Fibroblast of lung (primary cell): ENCODE measurements around the gene DNAJA4.

ENCODE experiments used
- CTCF ChIP-seq, 2 donors: IDR thresholded peaks in 1 of 2; conservative IDR thresholded peaks in 1 of 2; 1 replicate in 1 of 2; 2 replicates in 1 of 2; pipeline ENCODE4 v1.5.1; 2011 to 2012; ENCODE audit warnings: low read length in 2 of 2, control low read depth in 1 of 2, inconsistent platforms in 1 of 2, low read depth in 1 of 2, mild to moderate bottlenecking in 1 of 2
- EZH2 ChIP-seq: IDR thresholded peaks from 2 replicates; pipeline ENCODE4 v1.5.1; 2012; ENCODE audit warnings: low read length, control low read depth, mild to moderate bottlenecking; ENCODE audit errors: missing control alignments

- TF ChIP-seq CTCF (conservative IDR thresholded peaks at IDR 0.05 in 1 of 2, IDR thresholded peaks at IDR 0.05 in 1 of 2; ENCODE audit: low read depth in 1 of 2, low read length in 2 of 2) (no peak), EZH2 (no peak)
Measured at GRCh38 chr15:78313383-78313782, 49.0 kb downstream of the DNAJA4 start.
